SU-DHL-6 (cell line): Measurements from ENCODE around the gene COBL.

Source experiments
- EZH2phosphoT487 ChIP-seq: fragments of 200-600 bp; sonication (generic), shearing (Covaris generic); conservative IDR thresholded peaks from 2 replicates; pipeline ENCODE4 v1.6.1; 2018; ENCODE audit warnings: mild to moderate bottlenecking, antibody characterized with exemption, low read length, moderate library complexity, mixed read lengths
- TF ChIP-seq, protein P1 (sequence below): fragments of 200-600 bp; sonication (generic); IDR thresholded peaks from one replicate; pipeline ENCODE4 v1.5.1; 2017; ENCODE audit warnings: antibody characterized with exemption, mild to moderate bottlenecking, low read length, moderate library complexity; ENCODE audit not compliant: insufficient read depth, poor library complexity, severe bottlenecking

DNA sequence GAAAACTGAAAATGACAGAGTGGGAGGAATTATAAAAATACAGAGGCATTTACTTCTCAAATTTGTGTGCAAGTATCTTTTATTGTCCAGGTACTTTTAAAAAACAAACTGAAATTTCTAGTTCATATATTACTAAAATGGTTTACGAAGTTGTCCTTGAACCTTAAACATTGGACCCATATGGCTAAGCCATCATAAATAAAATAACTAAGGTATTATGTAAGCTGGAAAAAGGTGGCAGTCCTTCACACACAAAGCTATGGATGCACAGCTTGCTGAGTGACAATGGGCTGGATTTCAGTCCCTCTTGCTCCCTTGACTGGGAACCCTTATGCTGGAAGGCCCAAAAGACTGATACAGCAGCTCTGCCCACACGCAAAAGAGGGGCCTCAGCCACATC is 66.1 kb downstream of the COBL start:
- TF ChIP-seq, protein P1, sequence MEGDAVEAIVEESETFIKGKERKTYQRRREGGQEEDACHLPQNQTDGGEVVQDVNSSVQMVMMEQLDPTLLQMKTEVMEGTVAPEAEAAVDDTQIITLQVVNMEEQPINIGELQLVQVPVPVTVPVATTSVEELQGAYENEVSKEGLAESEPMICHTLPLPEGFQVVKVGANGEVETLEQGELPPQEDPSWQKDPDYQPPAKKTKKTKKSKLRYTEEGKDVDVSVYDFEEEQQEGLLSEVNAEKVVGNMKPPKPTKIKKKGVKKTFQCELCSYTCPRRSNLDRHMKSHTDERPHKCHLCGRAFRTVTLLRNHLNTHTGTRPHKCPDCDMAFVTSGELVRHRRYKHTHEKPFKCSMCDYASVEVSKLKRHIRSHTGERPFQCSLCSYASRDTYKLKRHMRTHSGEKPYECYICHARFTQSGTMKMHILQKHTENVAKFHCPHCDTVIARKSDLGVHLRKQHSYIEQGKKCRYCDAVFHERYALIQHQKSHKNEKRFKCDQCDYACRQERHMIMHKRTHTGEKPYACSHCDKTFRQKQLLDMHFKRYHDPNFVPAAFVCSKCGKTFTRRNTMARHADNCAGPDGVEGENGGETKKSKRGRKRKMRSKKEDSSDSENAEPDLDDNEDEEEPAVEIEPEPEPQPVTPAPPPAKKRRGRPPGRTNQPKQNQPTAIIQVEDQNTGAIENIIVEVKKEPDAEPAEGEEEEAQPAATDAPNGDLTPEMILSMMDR, result no peak
- no peak for TF ChIP-seq EZH2phosphoT487
